HG02610 (cell line): ENCODE measurements around the gene MGMT.

ENCODE experiments used
- ATAC-seq: cut with Tn5 transposase; IDR thresholded peaks from one replicate; pipeline ENCODE4 v1.9.1; 2021; ENCODE audit warnings: mild to moderate bottlenecking, moderate library complexity; ENCODE audit not compliant: unreplicated experiment

Gene MGMT

DNA sequence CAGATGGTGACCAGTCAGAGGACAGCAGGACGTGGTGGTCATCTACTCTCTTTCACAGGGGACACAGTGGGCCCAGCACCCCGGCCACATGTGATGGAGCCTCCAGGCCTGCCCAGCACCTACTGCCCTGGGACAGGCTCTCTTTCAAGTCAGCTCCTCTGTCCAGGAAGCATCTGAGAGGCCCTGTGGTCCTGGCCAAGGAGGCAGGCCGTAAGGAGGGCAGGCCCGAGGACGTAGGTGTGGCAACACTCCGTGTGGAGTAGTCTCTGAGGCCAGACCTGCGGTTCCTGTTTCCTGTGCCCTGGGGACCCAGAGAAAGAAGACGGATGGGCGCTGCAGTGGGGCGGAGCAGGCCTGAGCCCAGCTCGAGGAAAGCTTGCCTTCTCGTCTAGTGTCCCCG is 317.9 kb downstream of the MGMT start:
- ATAC-seq = no peak

DNA sequence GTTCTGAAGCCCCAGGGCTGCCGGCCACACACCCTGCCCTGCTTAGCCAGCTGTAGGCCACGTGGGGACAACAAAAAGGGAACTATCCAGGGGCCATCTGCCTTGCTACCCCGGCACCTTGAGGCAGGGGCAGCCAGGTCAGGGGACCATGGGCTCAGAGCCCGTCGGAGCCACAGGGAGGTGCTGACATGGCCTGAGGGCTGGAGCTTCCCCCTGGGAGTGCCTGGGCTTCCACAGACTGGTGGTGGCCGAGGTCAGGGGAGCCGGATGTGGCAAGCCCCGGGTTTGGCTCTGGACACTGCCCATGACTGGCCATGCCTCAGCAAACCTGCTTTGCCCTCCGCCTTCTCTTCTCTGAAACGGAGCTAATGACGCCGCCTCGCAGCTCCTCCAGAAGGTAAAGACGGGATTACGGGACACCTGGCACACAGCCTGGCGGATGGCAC is 318.5 kb downstream of the MGMT start:
- ATAC-seq = no peak

DNA sequence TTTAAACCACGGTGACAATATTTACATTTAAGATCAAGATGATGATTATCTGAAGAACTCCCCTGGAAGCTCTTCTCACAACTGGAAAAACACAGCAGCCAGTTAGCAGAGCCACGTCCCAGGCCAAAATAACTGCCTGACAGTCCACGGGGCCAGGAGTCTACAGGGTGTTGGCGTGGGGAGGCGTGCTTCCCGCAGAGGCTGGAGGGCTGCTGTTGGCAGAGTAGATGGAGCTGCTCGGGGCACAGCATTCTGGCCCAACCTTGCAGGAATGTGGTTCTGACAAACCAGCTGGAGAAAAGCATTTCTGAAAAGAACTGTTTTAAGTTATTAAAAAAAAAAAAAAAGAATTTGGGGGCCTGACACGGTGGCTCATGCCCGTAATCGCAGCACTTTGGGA is 319.2 kb downstream of the MGMT start:
- no peak for ATAC-seq

DNA sequence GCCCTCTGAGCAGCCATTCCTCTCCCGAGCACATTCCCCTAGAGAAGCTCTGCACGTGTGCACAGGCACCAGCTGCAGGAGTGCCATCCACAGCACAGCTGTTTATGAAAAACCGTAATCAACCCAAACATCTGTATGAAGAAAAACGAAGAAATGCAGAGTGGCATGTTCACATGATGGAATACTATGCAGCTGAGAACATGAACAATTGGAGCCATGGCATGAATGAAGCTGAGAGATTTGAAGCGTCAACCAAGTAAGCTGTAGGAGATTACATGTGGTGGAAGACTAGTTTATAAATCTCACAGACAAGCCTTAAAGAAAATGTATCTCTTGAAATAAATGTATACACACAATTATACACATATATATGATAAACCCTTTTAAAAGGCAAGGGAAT is 320.5 kb downstream of the MGMT start:
- ATAC-seq = no peak

DNA sequence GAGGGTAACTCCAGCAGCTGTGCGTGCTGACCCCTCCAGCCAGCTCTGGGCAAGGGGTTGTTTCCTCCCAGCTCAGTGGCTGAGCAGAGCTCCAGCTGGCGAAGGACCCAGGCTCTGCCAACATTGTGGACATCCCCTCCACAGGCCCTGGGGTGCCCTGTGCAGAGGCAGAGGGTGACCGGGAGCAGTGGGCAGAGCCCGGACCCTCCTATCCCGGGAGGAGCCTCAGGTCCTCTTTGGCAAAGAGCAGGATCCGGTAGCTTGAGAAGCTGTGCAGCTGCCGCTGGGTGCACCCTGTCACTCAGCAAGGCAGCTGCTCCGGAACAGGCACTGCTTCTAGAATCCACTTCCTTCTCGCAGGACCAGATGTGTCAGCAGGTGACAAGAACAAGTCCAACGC is 321.2 kb downstream of the MGMT start:
- ATAC-seq = no peak

DNA sequence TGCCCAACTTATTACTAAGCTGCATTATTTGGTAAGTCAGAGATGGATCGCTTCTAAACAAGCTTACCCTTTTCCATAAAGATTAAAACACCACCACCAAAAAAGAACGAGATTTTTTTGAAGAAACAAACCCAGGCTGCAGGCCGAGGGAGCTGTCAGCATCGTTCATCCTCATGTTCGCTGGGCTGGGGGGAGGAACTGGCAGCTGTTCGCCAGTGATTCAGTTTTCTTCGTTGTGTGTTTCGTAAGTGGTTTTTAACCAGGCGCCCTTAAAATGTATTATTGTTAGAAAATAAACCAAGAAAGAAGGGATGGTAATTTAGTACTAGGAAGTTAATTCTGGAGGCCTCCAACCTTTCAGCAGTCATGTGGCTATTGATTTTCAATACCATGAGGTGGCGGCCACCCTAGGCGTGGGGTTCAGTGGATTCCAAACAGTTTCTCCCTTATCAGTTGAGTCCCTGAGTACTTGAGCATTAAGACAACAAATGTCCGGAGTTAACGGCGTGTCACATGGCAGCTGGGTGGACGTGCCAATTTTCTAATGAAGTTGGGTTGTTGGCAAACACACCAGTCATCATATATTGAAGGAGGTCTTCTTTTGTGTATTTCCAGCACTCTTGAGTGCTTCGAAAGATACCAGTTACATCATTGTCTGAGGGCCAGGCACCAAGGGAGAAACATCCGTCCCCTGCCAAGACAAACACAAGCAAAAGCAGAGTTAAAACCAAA is 323.8 kb downstream of the MGMT start:
- ATAC-seq = no peak

DNA sequence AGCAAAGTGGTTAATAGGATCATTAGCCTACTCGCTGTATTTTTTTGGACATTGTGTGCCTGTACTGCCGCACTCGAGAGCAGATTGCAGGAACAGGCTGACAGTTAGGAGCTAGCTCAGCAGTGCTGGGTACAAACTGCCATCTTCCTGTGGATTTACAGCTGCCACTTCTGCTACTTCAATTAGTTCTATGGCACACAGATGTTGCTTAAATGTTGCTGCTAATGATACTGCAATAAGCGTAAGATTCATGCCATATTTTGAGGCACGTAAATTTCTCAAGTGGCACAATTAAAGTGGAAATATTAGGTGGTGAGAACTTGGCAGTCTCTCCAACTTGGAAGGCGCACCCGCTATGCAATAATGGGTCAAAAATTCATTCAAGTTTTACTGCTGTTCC is 325.1 kb downstream of the MGMT start:
- ATAC-seq = no peak

DNA sequence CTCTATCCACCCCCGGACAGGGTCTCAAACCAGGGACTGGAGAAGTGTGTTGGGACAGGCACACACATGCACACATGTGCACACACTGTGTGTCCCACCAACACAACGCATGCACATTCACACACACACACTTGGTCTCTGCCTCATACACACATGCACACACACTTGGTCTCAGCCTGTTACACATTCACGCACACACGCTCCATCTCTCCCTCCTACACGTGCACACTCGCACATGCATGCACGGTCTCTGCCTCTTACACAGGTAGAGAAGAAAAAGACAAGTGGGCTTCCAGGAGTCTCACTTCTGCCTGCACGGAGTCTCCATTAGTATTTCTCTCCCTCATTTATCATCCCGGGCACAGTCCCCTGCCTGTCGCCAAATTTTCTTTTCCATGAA is 325.8 kb downstream of the MGMT start:
- ATAC-seq = no peak

DNA sequence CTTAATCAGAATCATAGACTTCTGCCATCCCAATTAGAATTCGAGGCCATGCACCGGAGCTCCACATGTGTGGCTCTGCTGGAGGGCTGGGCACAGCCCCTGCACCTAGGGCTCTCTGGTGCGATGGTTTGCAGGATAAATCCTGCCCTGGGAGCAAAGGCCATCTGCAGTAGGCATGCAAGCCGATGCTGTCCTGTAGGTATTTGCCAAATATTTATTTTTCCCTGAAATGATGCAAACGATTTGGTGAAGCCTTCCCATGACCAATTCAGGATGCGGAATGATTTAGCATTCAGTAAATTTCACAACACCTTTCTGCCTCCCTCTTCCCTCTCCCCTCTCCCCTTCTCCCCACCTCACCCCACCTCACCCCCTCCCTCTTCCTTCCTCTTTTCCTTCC is 326.4 kb downstream of the MGMT start:
- no peak for ATAC-seq

DNA sequence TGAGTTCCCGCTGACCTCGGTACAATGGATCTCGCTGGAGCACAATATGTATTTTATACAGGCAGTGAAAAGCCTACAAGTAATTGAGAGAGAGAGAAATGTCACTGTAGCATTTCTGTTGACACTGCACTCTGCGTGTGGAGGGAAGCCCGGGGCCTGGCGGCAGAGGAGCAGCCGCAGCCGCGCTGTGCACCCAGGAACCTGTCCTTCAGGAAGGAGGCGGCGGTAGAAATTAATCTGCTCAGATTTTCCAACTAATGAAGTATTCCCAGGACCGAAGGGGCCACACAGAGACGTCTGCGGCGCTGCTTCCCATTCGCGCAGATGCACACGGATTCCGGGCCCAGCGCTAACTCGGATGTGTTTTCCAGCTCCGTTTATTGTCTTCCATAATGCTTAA is 327.0 kb downstream of the MGMT start:
- ATAC-seq = no peak

DNA sequence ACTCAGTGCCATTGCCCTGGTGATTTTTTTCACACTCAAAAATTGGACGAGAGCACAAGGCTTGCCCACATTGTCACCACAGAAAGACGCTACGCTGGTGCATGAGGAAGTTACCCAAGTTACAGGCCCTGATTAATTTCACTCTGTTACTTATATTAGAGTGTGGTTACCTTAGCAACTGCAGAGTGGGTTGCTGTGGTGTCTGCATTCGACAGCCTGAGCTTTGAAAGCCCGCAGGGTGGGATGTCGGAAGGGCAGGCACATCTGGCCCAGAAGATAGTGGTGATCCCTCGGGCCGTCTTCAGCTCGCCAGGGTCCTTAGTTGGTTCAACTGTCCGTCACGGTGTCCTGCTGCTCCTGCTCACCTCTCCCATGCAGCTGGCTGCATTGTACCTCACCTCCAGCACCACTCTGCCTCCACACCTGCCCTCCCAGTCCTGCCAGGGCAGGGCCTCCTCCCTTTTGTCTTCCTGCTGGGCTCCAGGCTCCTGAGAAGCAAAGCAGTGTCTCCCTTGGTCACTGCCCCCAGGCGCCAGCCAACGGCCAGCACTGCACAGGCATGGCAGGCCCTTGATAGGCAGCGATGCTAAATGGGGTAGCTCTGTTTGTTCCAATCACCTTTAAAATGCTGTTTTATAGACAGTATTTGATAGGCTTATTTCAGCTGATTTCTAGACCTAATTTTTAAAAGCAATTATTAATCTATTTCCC is 329.8 kb downstream of the MGMT start:
- no peak for ATAC-seq

DNA sequence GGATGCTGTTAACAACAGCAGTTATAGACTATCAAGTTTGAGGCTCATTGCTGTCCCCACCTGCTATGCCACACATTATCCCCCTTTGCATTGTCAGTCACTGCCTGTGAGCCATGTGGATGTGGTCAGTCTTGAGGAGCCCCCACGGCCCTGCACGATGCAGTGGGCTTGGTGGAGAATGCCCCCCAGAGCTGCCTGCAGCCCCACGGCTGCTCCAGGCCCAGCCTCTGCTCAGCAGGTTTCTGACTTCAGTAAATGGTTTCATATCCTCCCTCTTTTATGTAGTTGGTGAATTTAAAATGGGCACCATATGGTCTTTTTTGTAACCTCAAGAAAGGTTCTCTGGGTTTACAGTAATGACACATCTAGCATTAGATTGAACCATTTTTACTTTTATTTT is 332.9 kb downstream of the MGMT start:
- no peak for ATAC-seq

DNA sequence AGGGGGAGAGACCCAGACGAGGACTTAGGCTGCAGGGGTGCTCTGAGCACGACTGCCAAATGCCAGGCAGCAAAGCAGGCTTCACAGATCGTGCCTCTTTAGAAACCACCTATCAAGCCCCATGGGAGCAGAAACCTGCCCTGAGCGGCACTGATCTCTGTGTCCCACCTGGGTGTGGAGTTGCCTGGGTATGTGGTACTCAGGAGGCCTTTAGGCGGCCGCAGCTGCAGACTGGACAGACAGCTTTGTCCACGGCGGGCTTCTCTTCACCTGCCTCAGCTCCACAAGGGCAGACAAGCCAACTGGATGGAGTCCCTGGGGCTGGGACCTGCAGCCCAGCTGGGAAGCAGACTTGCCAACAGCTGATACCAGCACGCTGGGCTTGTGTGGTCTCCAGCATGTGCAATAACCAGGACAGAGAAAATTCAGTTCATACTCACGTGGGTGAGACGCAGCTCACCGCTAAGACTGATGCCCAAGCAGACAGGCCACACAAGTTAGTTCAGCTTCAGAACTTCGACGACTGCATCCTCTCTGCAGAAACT is 333.8 kb downstream of the MGMT start:
- ATAC-seq = no peak

DNA sequence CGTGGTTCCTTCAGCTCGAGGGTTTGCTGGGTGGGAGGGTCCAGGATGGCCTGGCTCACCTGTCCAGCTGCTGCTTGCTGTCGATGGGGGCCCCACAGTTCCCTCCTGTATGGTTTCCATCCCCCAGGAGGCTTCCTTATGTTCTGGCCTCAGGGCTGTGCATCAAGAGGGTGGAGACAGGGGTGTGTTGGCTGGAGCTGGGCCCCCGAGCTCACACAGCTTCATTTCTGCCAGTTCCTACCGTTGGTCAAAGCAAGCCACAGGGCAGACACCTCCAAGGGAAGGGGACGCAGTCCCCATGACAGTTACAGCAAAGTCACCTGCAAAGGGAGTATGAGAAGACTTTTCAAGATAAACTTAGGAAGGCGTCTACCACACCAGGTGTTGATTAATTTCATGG is 340.2 kb downstream of the MGMT start:
- no peak for ATAC-seq

DNA sequence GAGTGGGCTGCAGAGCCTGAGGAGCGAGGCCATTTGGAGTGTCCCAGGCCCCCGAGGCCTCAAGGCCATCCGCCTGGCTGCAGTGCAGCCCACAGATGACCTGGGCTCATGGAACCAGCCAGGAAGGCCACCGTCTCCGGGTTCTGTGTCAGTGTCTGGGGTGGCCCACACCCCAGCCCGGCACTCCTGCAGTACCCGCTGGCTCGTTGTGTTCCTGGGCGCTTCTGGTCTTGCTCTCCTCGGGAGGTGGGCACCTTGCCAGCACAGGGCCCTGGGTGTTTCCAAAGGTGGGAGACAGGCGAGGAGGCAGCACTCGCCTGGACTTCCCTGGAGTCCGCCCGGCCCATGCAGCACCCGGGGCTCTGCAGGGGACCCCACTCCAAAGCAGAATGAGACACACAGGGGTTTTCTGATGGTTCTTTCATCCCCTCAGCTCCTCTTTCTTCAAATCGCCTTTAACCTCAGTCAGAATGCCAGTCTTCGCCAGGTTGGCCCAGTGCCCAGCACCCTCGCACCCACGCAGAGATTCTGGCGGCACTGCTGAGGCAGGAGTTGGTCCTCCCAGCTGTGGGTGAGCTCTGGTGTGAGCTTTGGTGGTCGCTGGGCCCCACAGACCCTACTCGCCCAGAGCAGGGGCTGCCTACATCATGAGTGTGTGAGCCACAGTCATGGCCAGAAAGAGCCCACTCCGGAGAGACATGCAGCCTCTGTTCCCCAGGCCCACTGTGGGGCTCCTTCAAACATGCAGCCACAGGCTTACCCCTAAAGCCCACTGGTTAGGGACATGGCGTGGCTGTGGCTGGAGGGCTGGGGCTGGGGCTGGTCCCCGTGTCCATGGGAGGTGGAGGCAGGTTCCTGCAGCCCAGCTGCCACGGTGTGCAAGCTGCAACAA is 341.3 kb downstream of the MGMT start:
- ATAC-seq = no peak

DNA sequence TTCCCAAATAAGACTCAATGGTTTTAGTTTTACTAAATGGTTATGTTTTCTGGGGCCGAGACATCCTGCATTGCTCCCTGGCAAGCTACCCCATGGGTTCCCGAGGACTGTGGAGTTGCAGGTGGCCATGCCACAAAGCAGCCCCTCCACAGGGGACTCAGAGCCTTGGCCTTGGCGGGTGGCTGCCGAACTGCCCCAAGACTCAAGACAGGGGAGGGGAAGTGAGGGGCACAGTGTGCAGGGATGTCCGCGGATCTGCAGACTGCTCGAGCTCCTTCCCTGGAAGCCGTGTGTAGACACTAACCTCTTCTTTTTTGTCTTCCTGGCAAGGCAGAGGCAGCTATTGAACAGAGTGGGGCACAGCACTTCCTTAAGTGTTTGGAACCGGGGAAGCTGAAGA is 342.4 kb downstream of the MGMT start:
- no peak for ATAC-seq

DNA sequence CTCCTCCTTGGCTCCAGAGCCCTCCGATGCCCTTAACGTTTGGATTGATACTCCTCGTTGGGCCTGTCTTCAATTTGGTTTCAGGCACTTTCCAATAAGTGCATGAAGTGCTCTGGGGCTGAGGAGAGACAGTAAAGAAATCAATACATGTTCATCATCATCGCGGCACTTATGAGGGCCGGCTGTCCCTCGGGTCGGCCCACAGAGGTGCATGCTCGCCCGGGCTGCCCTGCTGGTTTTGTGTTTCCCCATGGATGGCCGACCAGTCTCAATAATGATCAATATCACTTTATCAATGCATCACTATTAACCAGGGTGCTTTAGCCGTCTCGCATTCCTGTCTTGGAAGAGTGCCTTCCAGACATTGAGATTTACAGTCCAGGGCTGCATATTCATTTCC is 342.8 kb downstream of the MGMT start:
- no peak for ATAC-seq

DNA sequence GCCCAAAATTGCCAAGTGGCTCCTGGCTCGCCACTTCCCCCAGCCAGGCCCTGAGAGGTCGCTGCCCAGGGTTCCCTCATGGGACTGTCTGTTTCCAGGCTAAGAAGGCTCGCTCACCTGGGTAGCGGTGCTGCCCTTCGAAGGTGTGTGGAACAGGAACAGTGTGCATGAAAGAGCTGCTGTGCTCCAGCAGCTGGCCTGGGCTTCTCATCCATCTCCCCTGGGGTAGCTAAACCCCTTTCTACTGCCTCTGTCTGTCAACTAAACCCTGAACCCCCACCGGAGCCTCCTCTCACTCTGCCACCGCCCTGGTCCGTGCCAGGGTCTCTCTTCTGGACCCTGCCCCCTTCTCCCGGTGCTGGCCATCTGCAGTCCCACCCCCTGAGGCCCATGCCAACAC is 344.2 kb downstream of the MGMT start:
- ATAC-seq = no peak

DNA sequence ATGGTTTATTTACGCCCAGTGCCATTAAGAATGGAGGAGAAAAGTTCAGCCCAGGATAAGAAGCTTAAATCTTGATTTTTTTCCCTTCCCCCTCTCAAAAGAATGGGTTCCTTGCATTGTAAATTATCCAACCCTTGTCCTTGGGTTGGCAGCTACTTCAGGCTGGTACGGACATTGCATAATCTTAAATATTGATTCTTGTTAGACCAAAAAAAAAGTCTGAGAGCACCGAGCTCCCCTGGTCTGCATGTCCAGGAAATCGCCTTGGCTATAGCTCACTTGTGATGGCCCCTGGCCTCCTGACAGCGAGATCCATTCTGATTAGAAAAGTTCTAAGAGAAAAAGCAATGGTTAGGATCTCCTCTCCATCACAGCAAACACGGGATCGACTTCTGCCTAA is 345.4 kb downstream of the MGMT start:
- no peak for ATAC-seq

DNA sequence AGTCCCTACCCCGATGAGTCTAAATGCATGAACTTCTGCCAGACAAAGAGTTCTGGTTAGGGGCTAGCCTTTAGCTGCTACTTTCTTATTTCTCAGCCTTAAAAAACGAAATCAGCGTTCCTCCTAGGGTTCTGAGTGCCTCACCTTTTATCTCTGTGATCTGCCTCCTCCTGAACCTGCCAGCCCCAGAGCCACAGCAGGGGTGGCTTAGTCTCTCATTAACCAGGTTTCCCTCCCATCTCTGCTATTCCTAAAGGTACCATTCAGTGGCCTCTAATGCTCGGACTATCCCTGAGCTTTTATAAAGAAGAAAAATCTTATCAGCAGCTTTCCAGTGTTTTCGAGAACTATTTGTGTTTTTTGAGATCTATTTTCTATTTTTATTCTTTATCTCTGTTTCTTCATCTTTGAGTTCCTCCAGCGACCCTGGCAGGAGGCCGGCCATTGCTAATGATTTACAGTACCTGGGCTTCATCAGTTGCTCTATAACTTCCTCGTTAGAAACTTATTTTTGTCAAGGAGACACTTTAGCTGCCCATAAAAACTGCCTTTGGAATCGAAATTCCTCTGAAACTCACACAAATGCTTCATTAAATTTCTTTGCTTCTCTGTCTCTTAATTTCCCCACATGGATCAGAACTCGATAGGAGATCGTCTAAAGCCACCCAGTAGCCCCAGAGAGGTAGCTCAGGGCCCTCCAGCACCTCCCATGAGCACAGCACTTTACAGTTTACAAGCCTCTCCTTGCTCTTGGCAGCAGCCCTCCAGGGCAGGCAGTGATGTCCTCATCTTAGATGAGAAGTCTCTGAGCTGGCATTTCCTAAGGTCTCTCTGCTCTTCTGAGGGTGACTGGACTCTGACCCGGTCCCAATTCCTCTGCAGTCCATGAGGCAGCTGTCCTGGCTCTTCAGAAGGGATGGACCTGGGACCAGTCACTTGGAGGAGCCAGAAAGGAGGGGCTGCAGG is 347.9 kb downstream of the MGMT start:
- ATAC-seq = no peak
